Measurements from ENCODE around the gene BNC2.
A peak's percentile ranks its signal among the peaks of the same experiment; 100 is the strongest.

The BNC2 gene

DNA sequence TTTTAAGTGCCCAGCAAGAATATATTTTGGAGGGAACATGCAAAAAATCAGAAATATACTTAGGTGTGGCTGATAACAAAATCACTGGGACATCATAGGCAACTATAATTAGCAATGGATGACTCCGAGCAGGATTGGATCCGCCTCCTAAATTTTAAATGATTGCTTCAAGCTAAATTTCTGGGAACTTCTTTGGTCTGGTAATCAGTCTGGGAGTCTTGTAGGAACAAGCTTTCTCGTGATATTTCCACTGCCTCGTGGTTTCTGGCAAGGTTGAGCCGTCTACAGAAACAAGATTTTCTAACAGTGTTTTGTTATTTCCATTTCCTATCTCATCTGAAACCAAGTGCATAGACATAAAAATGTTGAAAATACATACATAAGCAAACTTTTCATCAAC lies 232.6 kb downstream of the BNC2 start:
- no peak for DNase-seq (ENCODE audit: extremely low read depth, low read depth)
- TF ChIP-seq, protein P1, sequence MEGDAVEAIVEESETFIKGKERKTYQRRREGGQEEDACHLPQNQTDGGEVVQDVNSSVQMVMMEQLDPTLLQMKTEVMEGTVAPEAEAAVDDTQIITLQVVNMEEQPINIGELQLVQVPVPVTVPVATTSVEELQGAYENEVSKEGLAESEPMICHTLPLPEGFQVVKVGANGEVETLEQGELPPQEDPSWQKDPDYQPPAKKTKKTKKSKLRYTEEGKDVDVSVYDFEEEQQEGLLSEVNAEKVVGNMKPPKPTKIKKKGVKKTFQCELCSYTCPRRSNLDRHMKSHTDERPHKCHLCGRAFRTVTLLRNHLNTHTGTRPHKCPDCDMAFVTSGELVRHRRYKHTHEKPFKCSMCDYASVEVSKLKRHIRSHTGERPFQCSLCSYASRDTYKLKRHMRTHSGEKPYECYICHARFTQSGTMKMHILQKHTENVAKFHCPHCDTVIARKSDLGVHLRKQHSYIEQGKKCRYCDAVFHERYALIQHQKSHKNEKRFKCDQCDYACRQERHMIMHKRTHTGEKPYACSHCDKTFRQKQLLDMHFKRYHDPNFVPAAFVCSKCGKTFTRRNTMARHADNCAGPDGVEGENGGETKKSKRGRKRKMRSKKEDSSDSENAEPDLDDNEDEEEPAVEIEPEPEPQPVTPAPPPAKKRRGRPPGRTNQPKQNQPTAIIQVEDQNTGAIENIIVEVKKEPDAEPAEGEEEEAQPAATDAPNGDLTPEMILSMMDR (IDR thresholded peaks at IDR 0.05; ENCODE audit: low read depth, low read length): no peak

DNA sequence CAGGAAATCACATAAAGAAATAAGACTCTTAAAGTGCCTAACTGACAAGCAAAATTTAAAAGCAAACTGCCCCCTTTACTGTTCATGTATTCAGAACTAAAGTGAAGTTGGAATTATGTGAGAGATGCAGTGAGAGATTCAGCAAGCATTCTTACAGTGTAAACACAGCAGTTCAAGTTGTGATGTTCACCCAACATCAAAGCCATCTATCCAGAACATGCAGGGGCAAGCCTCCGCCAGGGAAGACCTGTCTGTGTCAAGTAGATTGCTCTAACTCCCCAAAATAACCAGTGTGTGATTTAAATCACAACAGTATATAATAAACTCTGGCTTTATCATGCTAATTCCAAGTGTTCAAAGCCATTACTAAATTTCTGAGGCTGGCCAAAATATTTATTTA lies 233.3 kb downstream of the BNC2 start:
- TF ChIP-seq, protein P1 (IDR thresholded peaks at IDR 0.05; ENCODE audit: low read depth, low read length): no peak
- no peak for DNase-seq (ENCODE audit: extremely low read depth, low read depth)

DNA sequence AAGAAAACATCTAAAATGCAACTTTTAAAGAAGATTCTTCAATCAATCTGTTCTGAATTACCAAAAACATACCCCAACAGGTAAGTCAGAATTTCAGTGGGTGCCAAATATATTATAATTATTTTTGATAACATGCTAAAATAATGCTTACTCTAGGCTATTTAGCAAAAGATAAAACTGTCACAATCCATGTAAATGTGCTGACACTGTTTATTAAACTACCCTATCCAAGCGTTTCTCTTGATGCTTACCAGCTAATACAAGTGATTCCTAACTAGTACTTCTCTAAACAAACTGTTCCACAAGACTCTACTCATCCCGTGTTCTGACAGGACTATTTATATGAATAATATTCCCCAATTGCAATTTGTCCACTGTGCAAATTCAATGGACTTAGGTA lies 236.7 kb downstream of the BNC2 start:
- no peak for DNase-seq (ENCODE audit: extremely low read depth, low read depth)
- TF ChIP-seq, protein P1 (IDR thresholded peaks at IDR 0.05; ENCODE audit: low read depth, low read length): no peak

DNA sequence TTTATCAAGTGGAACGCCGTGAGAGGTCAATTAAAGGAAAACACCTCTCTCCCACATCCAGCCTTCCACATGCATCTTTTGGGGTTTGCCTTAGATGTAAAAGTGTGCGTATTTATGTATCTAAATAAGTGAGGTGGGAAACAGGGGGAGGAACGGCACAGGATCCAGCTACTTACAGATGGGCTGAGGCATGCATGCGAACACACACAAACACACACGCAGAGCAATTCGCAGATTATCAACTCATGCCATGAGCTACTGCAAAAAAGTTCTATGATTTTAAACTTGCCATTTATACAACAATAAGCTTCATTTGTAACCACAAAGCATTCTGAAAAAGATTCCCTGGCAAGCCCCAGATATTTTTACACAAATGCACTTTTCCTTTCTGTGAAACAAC lies 242.1 kb downstream of the BNC2 start:
- TF ChIP-seq, protein P1 (IDR thresholded peaks at IDR 0.05; ENCODE audit: low read depth, low read length): no peak
- no peak for DNase-seq (ENCODE audit: extremely low read depth, low read depth)

DNA sequence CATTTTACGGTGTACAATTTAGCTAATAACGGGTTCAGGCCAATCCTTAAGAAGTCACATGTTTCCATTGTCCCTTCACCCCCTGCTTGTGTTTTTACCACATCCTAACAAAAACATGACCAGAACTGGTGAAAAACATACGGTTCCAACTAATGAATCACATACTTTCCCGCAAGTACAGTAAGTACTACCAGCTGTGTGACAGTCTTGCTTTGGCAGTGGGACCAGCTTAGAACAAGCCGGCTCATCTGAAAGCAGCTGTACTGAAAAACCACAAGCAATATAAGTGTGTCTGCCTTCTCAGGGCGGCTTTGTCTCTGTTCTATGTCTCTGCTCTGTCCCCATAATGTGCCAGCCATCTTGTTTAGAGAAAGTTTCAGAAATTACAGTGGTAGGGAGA lies 242.5 kb downstream of the BNC2 start:
- DNase-seq (ENCODE audit: extremely low read depth, low read depth): peak; percentile 91
- TF ChIP-seq, protein P1 (IDR thresholded peaks at IDR 0.05; ENCODE audit: low read depth, low read length): no peak

DNA sequence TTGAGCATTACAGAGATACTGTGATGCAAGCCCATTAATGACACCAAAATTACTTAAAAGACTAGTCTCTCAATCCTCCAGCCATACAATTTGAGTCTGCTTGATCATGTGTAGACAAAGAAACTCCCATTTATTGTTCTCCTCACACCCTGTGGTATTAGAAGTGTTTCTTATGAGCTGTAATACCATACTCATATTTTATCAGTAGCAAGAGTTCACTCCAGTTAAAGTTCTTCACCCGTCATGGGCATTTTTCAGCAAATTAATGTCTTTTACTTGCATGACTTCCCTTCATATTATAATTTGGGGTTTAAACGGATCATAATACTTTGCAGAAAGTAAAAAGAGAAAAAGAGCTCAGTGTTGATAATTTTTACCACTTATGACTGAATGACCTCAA lies 242.9 kb downstream of the BNC2 start:
- TF ChIP-seq, protein P1 (IDR thresholded peaks at IDR 0.05; ENCODE audit: low read depth, low read length): no peak
- DNase-seq (ENCODE audit: extremely low read depth, low read depth): no peak

DNA sequence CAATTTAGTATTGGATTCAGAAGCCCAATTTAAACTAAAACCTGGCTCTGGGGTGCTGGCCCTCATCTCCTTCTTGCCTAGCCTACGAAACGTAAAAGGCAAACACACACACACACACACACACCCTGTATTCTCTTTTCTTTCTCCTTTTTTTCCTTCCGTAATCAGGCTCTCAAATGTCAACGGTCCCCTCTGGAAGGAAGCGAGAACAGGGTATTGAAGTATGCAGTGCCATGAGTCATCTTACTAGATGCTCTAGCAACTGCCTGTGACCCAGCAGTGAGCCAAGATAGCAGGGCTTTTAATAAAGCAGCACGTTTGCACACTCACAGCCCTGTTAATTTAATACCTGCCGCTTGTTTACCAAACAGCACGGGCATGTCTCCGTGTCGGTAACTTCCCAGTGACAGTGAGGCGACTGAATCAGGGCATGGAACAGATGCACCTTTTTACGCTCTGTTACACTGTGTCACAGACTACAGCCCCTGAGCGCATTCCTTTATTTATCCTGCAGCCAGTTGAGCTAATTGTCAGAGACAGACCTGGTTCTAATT lies 243.8 kb downstream of the BNC2 start:
- TF ChIP-seq, protein P1 (IDR thresholded peaks at IDR 0.05; ENCODE audit: low read depth, low read length): no peak
- peak; percentile 53 for DNase-seq (ENCODE audit: extremely low read depth, low read depth)
